K562 (cell line): ENCODE data around the gene FAM171A1. TPM values are rescaled to one million over a fixed set of nuclear protein-coding genes. Genes with fewer than 3 reads are reported as not detected.

Experiments
- GABPA ChIP-seq: fragments of 200-800 bp; sonication (Bioruptor generic); conservative IDR thresholded peaks from 2 replicates; pipeline ENCODE4 v1.6.1; 2016; ENCODE audit warnings: low read depth, missing genetic modification characterization, missing compliant biosample characterization
- HIVEP1 ChIP-seq: fragments of 250-450 bp; sonication (Bioruptor Pico); IDR thresholded peaks from 2 replicates; pipeline ENCODE4 v1.4.0; 2020; ENCODE audit warnings: mild to moderate bottlenecking
- JUNB ChIP-seq: fragments of 450-650 bp; formaldehyde crosslinking; conservative IDR thresholded peaks from 2 replicates; pipeline ENCODE4 v1.4.0; 2020; ENCODE audit warnings: mild to moderate bottlenecking
- KAT2B ChIP-seq: IDR thresholded peaks from one replicate; pipeline ENCODE4 v1.6.1; 2012; ENCODE audit warnings: low read depth, mild to moderate bottlenecking, control low read depth, inconsistent platforms, low read length, moderate library complexity
- KDM4B ChIP-seq, 2 experiments: fragments of 450-650 bp in 1 of 2; sonication (generic) in 1 of 2; IDR thresholded peaks; 2 replicates each; pipeline ENCODE4 v1.6.1; 2016 to 2017; ENCODE audit warnings: borderline replicate concordance in 2 of 2, antibody characterized with exemption in 1 of 2, low read depth in 1 of 2, mild to moderate bottlenecking in 1 of 2
- NEUROD1 ChIP-seq: fragments of 150-350 bp; IDR thresholded peaks from 2 replicates; pipeline ENCODE4 v1.6.1; 2014; ENCODE audit warnings: borderline replicate concordance, low read length, low read depth; ENCODE audit not compliant: partially characterized antibody
- OTX1 ChIP-seq: fragments of 450-650 bp; formaldehyde crosslinking; IDR thresholded peaks from 2 replicates; pipeline ENCODE4 v1.4.0; 2022; ENCODE audit warnings: mild to moderate bottlenecking
- PURB ChIP-seq: sonication (generic); formaldehyde crosslinking; IDR thresholded peaks from 2 replicates; pipeline ENCODE4 v1.9.0; 2021; ENCODE audit warnings: low read depth, mild to moderate bottlenecking, missing genetic modification reagents
- SRSF7 ChIP-seq: fragments of 200-400 bp; formaldehyde crosslinking; optimal IDR thresholded peaks from 2 replicates; pipeline ENCODE3; 2017; ENCODE audit warnings: mild to moderate bottlenecking, low read depth, low read length
- SUPT5H ChIP-seq: fragments of 450-650 bp; IDR thresholded peaks from 2 replicates; pipeline ENCODE4 v1.6.1; 2016
- TEAD1 ChIP-seq, 2 experiments: fragments of 450-650 bp in 1 of 2; sonication (generic) in 1 of 2; formaldehyde crosslinking; IDR thresholded peaks; 2 replicates each; pipeline versions ENCODE4 v1.4.0 to v1.8.0; 2020 to 2022; ENCODE audit warnings: mild to moderate bottlenecking in 2 of 2, missing genetic modification reagents in 1 of 2
- TEAD4 ChIP-seq, 2 experiments: sonication (generic) in 1 of 2; formaldehyde crosslinking in 1 of 2; IDR thresholded peaks; 2 replicates each; pipeline versions ENCODE4 v1.6.1 to v1.8.0; 2012 to 2022; ENCODE audit warnings: borderline replicate concordance in 1 of 2, inconsistent platforms in 1 of 2, low read length in 1 of 2, mild to moderate bottlenecking in 1 of 2, missing genetic modification reagents in 1 of 2
- ZFPM2 ChIP-seq: fragments of 250-450 bp; sonication (Bioruptor Pico); IDR thresholded peaks from 2 replicates; pipeline ENCODE4 v1.5.1; 2022; ENCODE audit warnings: mild to moderate bottlenecking
- ZNF140 ChIP-seq: fragments of 250-450 bp; sonication (Bioruptor Pico); IDR thresholded peaks from 2 replicates; pipeline ENCODE4 v1.8.0; 2021; ENCODE audit warnings: moderate library complexity, mild to moderate bottlenecking, inconsistent platforms
- ZNF217 ChIP-seq: sonication (generic); formaldehyde crosslinking; IDR thresholded peaks from 2 replicates; pipeline ENCODE4 v1.8.0; 2022; ENCODE audit warnings: mild to moderate bottlenecking, missing genetic modification reagents
- ZNF224 ChIP-seq: sonication (generic); formaldehyde crosslinking; IDR thresholded peaks from 2 replicates; pipeline ENCODE4 v1.8.0; 2022; ENCODE audit warnings: mild to moderate bottlenecking, missing genetic modification reagents
- polyA plus RNA-seq, 8 experiments: library from polyadenylated mRNA; depleted of rRNA in 4 of 8; stranded (reverse) in 5 of 8; unstranded in 3 of 8; fragments of >200 nt; fragmentation: Nextera tagmentation in 2 of 8; fragmentation: Illumina TruSeq in 1 of 8; extraction: Ambion mirVana in 2 of 8; extraction: Trizol in 1 of 8; gene quantifications; 2 replicates each; pipeline versions ENCODE4 v1.2.1 to v1.2.3, GENCODE V29; 2011 to 2014; ENCODE audit warnings: inconsistent platforms in 1 of 8, missing spikeins in 1 of 8
- total RNA-seq, 7 experiments: library from RNA; depleted of rRNA in 6 of 7; stranded (reverse); fragments of >200 nt in 6 of 7; fragmentation: Illumina TruSeq in 2 of 7; extraction: Trizol in 2 of 7; gene quantifications; 2 replicates each; pipeline versions ENCODE4 v1.2.1 to v1.2.3, GENCODE V29; 2011 to 2021; ENCODE audit warnings: low replicate concordance in 1 of 7
- TF ChIP-seq, protein P1 (sequence below): sonication (generic); formaldehyde crosslinking; IDR thresholded peaks from 2 replicates; pipeline ENCODE4 v1.8.0; 2022; ENCODE audit warnings: mild to moderate bottlenecking, missing genetic modification reagents
- TF ChIP-seq, protein P2 (sequence below): IDR thresholded peaks from 2 replicates; pipeline ENCODE4 v1.6.1; 2011; ENCODE audit not compliant: insufficient read length; ENCODE audit errors: extremely low read depth
- TF ChIP-seq, protein P3 (sequence below): fragments of 250-450 bp; sonication (Bioruptor Pico); IDR thresholded peaks from 2 replicates; pipeline ENCODE4 v1.6.1; 2021; ENCODE audit warnings: mild to moderate bottlenecking
- TF ChIP-seq, protein P4 (sequence below): fragments of 200-400 bp; formaldehyde crosslinking; IDR thresholded peaks from 2 replicates; pipeline ENCODE4 v1.6.1; 2017; ENCODE audit warnings: mild to moderate bottlenecking, low read depth, low read length, moderate library complexity
- TF ChIP-seq, protein P5 (sequence below): sonication (generic); formaldehyde crosslinking; IDR thresholded peaks from 2 replicates; pipeline ENCODE4 v1.8.1; 2023; ENCODE audit warnings: mild to moderate bottlenecking, missing genetic modification reagents
- TF ChIP-seq, protein P6 (sequence below): fragments of 250-450 bp; sonication (Bioruptor Pico); IDR thresholded peaks from 2 replicates; pipeline ENCODE4 v1.9.0; 2021; ENCODE audit warnings: mild to moderate bottlenecking

Gene FAM171A1
- total and polyA plus RNA-seq, 9 of the 15 experiments (the other 6 are each of a cell fraction or from before 2014, with no cell fraction given): 0.51 to 8.2 (median 4.8) TPM

DNA sequence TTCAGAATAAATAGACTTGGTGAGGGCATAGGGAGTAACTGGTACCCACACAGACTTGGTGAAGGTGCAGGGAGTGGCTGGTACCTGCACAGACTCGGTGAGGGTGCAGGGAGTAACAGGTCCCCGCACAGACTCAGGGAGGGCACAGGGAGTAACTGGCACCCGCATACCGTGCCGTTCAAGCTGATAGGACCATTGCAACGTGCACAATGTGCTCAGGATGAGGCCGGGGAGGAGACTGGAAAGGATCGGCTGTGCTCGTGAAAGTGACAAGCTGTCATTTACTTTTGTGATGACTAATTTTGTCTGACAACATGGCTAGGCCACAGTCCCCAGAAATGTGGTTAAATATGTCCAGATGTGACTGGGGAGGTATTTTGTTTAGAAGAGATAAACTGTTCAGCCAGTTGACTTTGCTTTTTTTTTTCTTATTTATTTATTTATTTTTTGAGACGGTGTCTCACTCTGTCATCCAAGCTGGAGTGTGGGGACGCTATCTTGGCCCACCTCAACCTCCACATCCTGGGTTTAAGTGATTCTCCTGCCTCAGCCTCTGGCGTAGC lies 126.4 kb downstream of the FAM171A1 start (continued):
- TF ChIP-seq, protein P1, sequence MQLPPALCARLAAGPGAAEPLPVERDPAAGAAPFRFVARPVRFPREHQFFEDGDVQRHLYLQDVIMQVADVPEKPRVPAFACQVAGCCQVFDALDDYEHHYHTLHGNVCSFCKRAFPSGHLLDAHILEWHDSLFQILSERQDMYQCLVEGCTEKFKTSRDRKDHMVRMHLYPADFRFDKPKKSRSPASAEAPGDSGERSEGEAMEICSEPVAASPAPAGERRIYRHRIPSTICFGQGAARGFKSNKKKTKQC (CRISPR knock-in tag): no peak
- TF ChIP-seq HIVEP1 (CRISPR knock-in tag) (no peak), JUNB (CRISPR knock-in tag) (no peak), TEAD1 (CRISPR knock-in tag; IDR thresholded peaks at IDR 0.05) (peak; percentile 33 to 77; a peak in 2 of 4 replicates), SRSF7 (no peak), NEUROD1 (peak; percentile 38), KDM4B (IDR thresholded peaks at IDR 0.05; ENCODE audit: borderline replicate concordance in 2 of 2, low read depth in 1 of 2) (no peak), PURB (CRISPR knock-in tag) (no peak), ZFPM2 (CRISPR knock-in tag) (no peak), TEAD4 (IDR thresholded peaks at IDR 0.05; ENCODE audit: low read length) (peak; percentile 75; the same call in 1 of the 2 replicates), TEAD4 (CRISPR knock-in tag; IDR thresholded peaks at IDR 0.05; ENCODE audit: borderline replicate concordance) (no peak), ZNF224 (CRISPR knock-in tag) (no peak), GABPA (tag) (no peak), ZNF217 (CRISPR knock-in tag) (no peak), OTX1 (no peak), SUPT5H (no peak), ZNF140 (CRISPR knock-in tag) (no peak), KAT2B (no peak)
- TF ChIP-seq, protein P2, sequence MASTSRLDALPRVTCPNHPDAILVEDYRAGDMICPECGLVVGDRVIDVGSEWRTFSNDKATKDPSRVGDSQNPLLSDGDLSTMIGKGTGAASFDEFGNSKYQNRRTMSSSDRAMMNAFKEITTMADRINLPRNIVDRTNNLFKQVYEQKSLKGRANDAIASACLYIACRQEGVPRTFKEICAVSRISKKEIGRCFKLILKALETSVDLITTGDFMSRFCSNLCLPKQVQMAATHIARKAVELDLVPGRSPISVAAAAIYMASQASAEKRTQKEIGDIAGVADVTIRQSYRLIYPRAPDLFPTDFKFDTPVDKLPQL: no peak
- TF ChIP-seq, protein P3, sequence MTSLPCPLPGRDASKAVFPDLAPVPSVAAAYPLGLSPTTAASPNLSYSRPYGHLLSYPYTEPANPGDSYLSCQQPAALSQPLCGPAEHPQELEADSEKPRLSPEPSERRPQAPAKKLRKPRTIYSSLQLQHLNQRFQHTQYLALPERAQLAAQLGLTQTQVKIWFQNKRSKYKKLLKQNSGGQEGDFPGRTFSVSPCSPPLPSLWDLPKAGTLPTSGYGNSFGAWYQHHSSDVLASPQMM (CRISPR knock-in tag): no peak
- TF ChIP-seq, protein P4, sequence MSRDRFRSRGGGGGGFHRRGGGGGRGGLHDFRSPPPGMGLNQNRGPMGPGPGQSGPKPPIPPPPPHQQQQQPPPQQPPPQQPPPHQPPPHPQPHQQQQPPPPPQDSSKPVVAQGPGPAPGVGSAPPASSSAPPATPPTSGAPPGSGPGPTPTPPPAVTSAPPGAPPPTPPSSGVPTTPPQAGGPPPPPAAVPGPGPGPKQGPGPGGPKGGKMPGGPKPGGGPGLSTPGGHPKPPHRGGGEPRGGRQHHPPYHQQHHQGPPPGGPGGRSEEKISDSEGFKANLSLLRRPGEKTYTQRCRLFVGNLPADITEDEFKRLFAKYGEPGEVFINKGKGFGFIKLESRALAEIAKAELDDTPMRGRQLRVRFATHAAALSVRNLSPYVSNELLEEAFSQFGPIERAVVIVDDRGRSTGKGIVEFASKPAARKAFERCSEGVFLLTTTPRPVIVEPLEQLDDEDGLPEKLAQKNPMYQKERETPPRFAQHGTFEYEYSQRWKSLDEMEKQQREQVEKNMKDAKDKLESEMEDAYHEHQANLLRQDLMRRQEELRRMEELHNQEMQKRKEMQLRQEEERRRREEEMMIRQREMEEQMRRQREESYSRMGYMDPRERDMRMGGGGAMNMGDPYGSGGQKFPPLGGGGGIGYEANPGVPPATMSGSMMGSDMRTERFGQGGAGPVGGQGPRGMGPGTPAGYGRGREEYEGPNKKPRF: no peak
- TF ChIP-seq, protein P5, sequence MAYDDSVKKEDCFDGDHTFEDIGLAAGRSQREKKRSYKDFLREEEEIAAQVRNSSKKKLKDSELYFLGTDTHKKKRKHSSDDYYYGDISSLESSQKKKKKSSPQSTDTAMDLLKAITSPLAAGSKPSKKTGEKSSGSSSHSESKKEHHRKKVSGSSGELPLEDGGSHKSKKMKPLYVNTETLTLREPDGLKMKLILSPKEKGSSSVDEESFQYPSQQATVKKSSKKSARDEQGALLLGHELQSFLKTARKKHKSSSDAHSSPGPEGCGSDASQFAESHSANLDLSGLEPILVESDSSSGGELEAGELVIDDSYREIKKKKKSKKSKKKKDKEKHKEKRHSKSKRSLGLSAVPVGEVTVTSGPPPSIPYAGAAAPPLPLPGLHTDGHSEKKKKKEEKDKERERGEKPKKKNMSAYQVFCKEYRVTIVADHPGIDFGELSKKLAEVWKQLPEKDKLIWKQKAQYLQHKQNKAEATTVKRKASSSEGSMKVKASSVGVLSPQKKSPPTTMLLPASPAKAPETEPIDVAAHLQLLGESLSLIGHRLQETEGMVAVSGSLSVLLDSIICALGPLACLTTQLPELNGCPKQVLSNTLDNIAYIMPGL (CRISPR knock-in tag): no peak
- TF ChIP-seq, protein P6, sequence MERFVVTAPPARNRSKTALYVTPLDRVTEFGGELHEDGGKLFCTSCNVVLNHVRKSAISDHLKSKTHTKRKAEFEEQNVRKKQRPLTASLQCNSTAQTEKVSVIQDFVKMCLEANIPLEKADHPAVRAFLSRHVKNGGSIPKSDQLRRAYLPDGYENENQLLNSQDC (CRISPR knock-in tag): no peak
